ENCODE results near the gene YTHDC1. TPM values are rescaled to one million over a fixed set of nuclear protein-coding genes. Genes with fewer than 3 reads are reported as not detected.

YTHDC1 gene
- total RNA-seq, 1 donor from 2014 or later, result 103 TPM

GRCh38 chr4:68358988-68359387 lies 9.1 kb upstream of the YTHDC1 start:
- no peak for DNase-seq

- DNase-seq, result no peak
Observed at GRCh38 chr4:68352791-68353190, 2.9 kb upstream of the YTHDC1 start.

- no peak for DNase-seq
Observed at GRCh38 chr4:68349279-68349648, 626 bp downstream of the YTHDC1 start.

DNA sequence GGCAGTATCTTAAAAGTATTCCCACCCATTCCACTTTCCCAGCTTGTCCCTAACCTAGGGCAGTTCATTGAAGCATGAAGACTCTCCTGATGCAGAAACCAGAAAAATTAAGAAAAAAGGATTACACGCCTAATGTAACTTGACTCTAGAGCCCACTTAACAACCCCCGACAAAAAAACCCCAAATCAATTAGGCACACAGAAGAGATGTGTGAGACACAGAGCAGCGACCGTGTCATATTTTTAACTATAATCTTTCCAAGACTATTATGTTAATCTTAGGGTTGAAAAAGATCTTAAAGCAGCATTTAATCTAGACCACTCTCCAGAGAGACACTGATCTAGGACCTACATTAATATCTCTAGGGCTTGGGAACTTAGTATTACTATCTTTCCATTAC lies 1.3 kb downstream of the YTHDC1 start:
- no peak for DNase-seq

DNA sequence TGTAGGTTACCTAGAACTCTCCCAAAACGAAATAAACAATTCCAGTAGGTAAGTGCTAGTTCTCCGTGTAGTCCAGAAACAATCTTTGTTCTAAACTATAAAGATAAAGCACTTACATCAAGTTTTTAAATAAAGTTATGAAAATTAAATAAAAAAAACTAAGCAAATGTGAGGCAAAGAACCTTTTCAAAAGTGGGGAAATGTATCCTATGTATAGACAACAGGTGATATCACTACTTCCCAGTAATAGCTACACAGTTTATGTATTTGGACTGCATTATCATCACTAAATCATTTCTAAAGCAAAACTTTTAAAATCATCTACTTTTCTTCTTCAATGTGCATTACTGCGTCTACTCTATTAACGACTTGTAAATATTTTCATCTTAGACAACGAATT lies 2.0 kb downstream of the YTHDC1 start:
- DNase-seq, result no peak

- no peak for DNase-seq
Observed at GRCh38 chr4:68346461-68346860, 3.4 kb downstream of the YTHDC1 start.

- no peak for DNase-seq
Observed at GRCh38 chr4:68344785-68345184, 5.1 kb downstream of the YTHDC1 start.

GRCh38 chr4:68344049-68344448 lies 5.8 kb downstream of the YTHDC1 start:
- no peak for DNase-seq

DNA sequence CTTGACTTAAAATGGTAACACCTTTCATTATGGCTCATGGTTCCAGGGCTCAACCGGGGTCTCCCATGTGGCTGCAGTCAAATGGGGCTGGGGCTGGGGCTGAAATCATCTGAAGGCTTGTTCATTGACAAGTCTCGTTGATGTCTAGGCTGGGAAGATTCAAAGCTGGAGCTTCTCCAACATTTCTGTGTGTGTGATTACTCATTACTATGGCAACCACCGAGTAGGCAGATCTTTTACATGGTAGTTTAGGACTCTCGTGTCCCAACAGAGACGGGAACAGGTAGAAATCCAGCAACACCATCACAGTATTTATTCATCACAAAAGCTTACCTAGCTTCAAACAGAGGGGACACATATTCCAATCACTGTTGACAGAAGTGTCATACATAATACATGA lies 7.8 kb downstream of the YTHDC1 start:
- DNase-seq, result no peak

GRCh38 chr4:68338625-68339024 lies 11.3 kb downstream of the YTHDC1 start:
- DNase-seq, result no peak

DNA sequence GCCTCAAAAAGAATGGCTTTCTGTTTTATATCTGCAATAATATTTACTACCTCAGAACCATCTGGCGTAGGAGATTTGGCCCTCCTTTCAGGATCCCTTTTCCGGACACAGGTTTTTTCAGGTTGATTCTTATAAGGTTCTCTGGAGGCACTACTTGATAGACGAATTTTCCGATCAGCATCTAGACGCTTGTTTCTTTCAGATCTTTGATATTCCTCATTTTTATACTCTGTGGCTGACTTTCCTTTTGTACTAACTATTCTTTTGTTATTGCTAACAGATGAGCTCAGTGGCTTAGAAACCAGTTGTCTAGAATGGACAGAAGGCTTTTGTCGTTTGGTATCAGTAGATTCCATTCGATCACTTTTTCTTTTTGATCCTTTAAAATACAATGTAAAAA lies 12.4 kb downstream of the YTHDC1 start:
- no peak for DNase-seq

DNA sequence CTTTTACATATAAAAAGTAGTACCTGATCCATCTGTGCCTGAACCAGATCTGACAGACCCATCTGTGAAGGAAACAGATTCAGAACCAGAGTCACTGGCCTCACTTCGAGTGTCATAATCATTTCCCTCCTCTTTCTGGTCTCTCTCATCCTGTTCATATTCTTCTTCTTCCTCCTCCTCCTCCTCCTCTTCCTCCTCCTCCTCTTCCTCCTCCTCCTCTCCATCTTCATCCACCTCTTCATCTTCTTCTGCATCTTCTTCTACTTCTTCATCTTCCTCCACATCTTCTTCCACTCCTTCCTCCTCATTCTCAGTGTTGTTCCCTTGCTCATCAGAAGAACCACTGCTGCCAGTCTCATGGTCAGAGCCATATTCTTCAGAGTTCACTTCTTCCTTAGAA lies 12.9 kb downstream of the YTHDC1 start:
- DNase-seq, result no peak

GRCh38 chr4:68336530-68336929 lies 13.4 kb downstream of the YTHDC1 start:
- no peak for DNase-seq

- DNase-seq, result no peak
Observed at GRCh38 chr4:68326141-68326540, 23.7 kb downstream of the YTHDC1 start.

GRCh38 chr4:68324519-68325262 lies 25.2 kb downstream of the YTHDC1 start:
- no peak for DNase-seq

DNA sequence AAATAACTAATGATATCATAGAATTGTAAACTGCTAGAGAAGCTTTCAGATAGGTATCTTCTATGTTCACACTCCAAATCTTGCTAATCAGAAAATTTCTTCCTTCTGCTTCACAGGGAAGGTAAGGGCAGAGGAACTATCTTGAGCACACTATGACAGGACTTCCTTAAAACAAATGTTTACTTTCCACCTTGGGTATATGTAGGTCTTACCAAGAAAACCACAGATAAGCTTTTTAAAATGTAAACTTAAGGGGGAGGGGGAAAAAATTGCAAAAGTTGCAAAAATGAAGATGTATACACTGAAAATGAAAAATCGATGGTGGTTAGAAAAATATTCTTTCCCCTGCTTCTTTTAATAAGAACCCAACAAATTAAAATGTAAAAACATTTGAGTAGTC lies 30.9 kb downstream of the YTHDC1 start:
- no peak for DNase-seq

- no peak for DNase-seq
Observed at GRCh38 chr4:68316193-68316969, 33.5 kb downstream of the YTHDC1 start.

DNA sequence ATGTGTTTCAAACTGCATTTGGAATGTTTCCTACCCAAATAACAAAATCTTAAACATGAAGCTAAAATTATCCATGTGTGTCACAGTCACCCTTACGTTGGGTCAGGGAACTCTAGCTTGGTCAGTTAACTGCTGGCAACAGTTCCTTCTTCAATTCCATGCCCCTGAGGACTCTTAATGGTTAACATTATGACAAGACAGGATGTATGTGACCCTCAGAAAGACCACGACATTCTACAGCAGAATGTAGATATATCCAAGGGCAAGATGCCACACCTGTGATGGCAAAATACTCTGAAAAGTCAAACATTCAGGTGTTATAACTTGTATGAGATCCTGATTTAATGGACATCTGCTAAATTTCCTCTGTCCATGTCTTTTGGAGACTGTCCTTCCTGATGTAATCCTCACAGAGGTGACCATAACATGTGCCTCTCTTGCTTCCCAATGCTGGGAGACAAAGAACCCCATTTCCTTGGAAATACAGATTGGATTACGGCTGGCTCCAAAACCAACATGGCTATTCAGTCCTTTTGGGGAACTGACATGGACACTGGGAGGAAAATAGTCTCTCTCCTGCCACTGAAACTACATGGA lies 39.1 kb downstream of the YTHDC1 start:
- no peak for DNase-seq

GRCh38 chr4:68304731-68305130 lies 45.2 kb downstream of the YTHDC1 start:
- no peak for DNase-seq

- DNase-seq, result no peak
Observed at GRCh38 chr4:68299492-68300457, 50.1 kb downstream of the YTHDC1 start.

DNA sequence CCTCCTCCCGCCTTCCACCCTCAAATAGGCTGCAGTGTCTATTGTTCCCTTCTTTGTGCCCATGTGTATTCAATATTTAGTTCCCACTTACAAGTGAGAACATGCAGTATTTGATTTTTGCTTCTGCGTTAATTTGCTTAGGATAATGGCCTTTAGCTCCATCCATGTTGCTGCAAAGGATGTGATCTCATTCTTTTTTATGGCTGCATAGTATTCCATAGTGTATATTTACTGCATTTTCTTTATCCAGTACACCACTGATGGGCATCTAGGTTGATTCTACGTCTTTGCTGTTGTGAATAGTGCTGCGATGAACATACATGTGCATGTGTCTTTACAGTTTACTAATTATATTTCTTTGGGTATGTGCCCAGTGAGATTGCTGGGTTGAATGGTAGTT lies 52.8 kb downstream of the YTHDC1 start:
- DNase-seq, result no peak

DNA sequence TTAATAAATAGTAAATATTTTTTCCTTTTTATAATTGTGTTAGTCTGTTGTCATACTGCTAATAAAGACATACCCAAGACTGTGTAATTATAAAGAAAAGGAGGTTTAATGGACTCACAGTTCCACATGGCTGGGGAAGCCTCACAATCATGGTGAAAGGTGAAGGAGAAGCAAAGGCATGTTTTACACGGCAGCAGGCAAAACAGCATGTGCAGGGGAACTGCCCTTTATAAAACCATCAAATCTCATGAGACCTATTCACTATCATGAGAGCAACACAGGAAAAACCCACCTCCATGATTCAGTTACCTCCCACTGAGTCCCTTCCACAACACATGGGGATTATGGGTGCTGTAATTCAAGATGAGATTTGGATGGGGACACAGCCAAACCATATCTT lies 58.6 kb downstream of the YTHDC1 start:
- no peak for DNase-seq

DNA sequence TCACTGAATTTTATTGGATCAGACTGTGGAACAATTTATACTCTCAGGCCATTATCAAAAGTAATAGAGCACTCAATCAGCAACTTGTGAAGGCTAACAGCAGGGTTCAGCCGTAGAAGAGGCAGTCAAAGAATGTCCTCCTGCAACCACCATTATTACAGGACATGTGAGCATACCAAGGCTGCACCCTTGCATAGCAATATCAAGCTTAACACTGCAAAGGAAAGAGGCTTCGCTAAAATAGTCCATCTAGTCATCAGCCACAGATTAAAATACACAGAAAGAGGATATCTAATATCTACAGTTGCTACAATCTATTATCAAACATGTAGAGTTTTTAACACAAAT lies 61.5 kb downstream of the YTHDC1 start:
- DNase-seq, result no peak

Data from occipital lobe (tissue), 2 donors.